GM12873 (cell line): ENCODE results near the gene KIRREL3.
A peak's percentile ranks its signal among the peaks of the same experiment; 100 is the strongest.

ENCODE experiments used
- TF ChIP-seq, protein P1 (sequence below): IDR thresholded peaks from 2 replicates; pipeline ENCODE4 v1.5.1; 2012; ENCODE audit warnings: low read depth, mild to moderate bottlenecking, moderate library complexity, low read length, control low read depth; ENCODE audit not compliant: insufficient read depth; ENCODE audit errors: missing control alignments

Gene KIRREL3

DNA sequence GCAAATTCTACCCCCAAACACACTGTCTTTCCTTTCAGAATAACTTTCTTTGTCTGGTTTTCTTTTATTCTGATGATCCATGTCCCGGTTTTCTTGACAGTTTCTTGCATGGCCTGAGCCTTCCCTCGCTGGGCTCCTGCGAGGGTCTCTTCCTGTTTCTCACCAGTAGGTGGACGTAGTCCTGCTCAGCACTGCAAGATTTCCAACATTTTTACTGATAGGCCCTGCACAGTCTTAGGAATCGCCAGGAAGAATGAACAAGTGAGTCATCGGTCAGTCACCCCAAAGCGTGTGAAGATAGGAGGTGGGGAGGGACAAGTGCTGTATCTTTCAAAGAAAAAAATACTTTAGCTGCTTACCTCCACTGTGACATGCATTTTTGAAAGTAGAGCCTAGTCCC is 16.9 kb upstream of the KIRREL3 start:
- TF ChIP-seq, protein P1, sequence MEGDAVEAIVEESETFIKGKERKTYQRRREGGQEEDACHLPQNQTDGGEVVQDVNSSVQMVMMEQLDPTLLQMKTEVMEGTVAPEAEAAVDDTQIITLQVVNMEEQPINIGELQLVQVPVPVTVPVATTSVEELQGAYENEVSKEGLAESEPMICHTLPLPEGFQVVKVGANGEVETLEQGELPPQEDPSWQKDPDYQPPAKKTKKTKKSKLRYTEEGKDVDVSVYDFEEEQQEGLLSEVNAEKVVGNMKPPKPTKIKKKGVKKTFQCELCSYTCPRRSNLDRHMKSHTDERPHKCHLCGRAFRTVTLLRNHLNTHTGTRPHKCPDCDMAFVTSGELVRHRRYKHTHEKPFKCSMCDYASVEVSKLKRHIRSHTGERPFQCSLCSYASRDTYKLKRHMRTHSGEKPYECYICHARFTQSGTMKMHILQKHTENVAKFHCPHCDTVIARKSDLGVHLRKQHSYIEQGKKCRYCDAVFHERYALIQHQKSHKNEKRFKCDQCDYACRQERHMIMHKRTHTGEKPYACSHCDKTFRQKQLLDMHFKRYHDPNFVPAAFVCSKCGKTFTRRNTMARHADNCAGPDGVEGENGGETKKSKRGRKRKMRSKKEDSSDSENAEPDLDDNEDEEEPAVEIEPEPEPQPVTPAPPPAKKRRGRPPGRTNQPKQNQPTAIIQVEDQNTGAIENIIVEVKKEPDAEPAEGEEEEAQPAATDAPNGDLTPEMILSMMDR, result no peak

DNA sequence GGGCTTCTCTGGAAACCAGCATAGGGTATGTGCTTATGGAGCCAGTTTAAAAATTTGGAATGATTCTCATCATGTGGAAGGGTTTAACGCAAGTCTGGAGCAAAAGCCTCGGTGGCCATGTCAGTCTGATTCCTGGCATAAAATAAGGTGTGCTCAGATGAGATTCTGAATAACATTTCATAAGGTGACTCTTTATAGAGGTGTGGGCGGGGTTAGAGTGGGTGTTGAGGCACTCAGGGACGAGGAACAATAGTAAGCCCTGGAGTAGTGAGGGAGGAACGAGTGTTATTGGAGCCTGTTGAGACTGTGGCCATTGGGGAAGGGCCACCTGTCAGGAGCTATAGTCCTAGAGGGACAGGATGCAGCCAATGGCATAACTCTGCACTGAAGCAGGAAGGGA is 13.0 kb upstream of the KIRREL3 start:
- TF ChIP-seq, protein P1, result no peak

DNA sequence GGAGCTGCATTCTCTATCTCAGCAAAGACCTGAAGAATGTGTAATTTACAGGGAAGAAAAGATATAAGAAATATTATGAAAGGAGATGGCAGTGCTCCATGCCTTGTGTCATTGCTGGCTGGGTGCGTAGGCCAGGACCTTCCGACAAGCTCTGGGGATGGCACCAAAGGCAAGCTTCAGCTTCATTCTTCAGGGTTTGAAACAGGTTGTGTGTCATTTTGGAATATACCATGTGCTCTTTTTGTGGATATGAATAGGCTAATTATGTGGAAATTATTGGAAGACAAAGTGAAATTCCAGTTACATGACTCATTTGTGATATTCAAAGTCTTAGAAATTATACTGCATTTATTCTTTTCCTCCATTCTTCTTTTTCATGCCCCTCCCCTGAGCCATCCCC is 5.7 kb upstream of the KIRREL3 start:
- TF ChIP-seq, protein P1, result no peak

DNA sequence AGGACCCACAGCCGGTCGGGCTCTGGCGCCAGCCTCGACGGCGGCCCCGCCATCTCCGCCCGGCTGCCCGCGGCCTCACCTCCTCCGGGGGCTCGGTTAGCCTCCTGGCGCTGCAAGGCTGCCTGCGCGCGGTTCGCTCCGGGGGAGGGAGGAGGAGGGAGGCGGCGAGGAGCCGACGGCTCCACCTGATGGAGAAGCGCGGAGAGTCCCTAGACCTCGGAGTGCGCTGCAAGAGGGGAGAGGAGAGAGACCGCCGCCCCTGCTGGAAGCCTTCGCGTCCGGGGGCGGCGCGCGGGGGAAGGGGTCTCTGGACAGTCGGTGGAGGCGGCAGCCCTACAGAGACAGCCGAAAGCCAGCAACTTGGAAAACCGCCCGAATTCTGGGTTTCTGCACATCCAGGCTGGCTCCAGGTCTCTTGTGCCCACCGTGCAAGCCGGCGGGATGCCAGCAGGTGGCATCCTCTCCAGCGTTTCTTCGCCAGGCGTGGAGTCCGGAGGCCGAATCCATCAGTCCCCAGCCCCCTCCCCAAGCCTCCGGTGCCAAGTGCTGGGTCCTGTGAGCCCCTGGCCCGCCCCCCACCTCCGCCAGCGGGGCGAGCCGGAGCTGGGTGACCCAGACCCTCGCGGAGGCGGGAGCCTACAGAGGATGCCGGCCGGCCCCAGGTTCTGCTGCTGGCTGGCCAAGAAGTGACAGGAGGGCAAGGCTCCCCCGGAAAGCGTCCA is 2.9 kb upstream of the KIRREL3 start:
- TF ChIP-seq, protein P1, result peak; percentile 41

DNA sequence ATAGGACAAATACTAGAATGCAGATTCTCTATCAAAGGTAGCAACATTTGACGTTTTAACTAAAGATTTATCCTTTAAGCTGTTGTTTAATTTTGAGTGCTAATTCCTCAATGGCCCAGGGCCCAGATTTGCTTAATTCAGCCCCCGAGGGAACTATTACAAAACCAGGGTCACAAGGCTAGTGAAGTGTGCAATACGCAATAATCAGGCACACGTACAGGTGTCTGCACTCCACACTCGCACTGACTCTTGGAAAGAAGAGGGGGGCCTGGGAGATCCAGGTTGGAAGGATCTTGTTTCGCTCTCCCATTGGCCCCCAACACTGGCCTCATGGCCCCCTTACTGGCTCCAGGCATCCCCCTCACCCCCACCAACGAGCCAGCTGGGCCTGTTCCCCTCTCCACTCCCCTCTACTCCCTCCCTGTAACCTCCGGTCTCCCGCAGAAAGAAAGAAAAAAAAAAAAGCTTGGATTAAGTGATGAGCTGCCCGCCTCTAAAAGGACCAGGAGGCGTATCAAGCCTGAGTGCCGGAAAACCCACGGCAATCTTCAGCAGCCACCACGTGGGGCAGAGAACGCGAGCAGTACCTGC is 2.2 kb upstream of the KIRREL3 start:
- TF ChIP-seq, protein P1, result no peak

DNA sequence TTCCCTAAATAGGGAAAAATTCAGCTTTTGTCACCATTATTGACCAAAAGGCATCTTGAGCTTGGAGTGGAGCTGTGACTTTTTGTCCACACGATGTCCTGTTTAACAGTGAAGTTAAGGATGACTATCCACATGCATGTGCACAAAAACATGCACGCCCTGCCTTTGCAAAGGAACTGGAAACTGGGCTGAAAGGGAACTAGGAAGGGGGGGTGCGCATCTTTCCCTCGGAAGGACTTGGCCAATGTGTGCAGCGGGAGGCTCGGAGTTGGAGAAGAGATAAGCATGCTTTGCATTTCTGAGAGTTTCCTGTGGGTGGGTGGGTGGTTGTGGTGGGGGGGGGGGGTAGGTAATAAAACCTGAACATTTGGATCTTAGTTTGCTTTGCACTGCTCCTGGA is 411 bp upstream of the KIRREL3 start:
- TF ChIP-seq, protein P1, result no peak

DNA sequence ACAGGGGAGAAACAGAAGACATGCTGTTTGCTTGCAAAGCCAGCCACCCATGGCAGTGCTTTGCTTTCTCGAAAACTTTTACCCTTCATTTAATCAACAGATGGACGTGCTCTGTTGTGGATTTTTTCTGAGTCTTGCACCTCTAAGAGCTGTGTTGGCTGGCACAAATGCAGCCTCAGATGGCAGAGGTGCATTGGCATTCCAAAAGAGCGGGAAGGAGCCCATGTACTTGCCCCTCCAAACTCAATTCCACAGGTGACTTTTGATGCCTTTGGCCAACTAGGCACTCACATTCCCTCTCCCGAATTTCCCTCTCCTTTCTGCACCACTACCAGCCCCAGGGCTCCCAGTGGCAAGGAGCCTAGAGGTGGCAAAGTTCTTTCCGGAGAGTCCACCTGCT is 1.2 kb downstream of the KIRREL3 start:
- TF ChIP-seq, protein P1, result no peak
